GM23338 (cell line): ENCODE measurements around the gene MBNL3. TPM values are rescaled to one million over a fixed set of nuclear protein-coding genes. Genes with fewer than 3 reads are reported as not detected.

Experiments used
- ATAC-seq: fragments of 200-7000 bp; cut with Tn5 transposase; 3 replicates; pipeline ENCODE4 v1.9.1; 2020
- DNase-seq: peaks from one replicate; pipeline ENCODE4 v3.0.0-alpha.2; 2015; ENCODE audit warnings: low spot score
- H2AFZ ChIP-seq: fragments of 200-600 bp; sonication (generic); 2 replicates; pipeline ENCODE4 v1.8.0; 2016; ENCODE audit warnings: antibody characterized with exemption, mild to moderate bottlenecking, moderate library complexity
- H3F3A ChIP-seq: fragments of 200-600 bp; sonication (generic); replicated peaks from 2 replicates; pipeline ENCODE4 v1.8.0; 2017; ENCODE audit warnings: antibody characterized with exemption, mixed run types, low read depth
- H3K27ac ChIP-seq: fragments of 200-600 bp; sonication (generic); 2 replicates; pipeline ENCODE4 v1.6.1; 2016; ENCODE audit warnings: low read depth
- H3K27me3 ChIP-seq: fragments of 200-600 bp; sonication (generic); 2 replicates; pipeline ENCODE4 v1.8.0; 2016; ENCODE audit warnings: mild to moderate bottlenecking, mixed run types, moderate library complexity; ENCODE audit not compliant: insufficient read depth
- H3K36me3 ChIP-seq: fragments of 200-600 bp; sonication (generic); 2 replicates; pipeline ENCODE4 v1.8.0; 2016; ENCODE audit warnings: mild to moderate bottlenecking; ENCODE audit not compliant: insufficient read depth
- H3K4me1 ChIP-seq: fragments of 200-600 bp; sonication (generic); 2 replicates; pipeline ENCODE4 v1.8.0; 2016; ENCODE audit warnings: mild to moderate bottlenecking, moderate library complexity; ENCODE audit not compliant: insufficient read depth
- H3K4me2 ChIP-seq: fragments of 200-600 bp; sonication (generic); 2 replicates; pipeline ENCODE4 v1.7.1; 2017; ENCODE audit warnings: mixed run types
- H3K4me3 ChIP-seq: fragments of 200-600 bp; sonication (generic); 2 replicates; pipeline ENCODE4 v1.6.1; 2016; ENCODE audit warnings: mixed run types
- H3K79me2 ChIP-seq: fragments of 200-600 bp; sonication (generic); replicated peaks from 2 replicates; pipeline ENCODE4 v1.8.0; 2017; ENCODE audit warnings: mild to moderate bottlenecking; ENCODE audit not compliant: insufficient read depth
- H3K9me2 ChIP-seq: fragments of 200-600 bp; sonication (generic); 2 replicates; pipeline ENCODE4 v1.8.0; 2017; ENCODE audit not compliant: insufficient read depth
- H4K20me1 ChIP-seq: fragments of 200-600 bp; sonication (generic); replicated peaks from 2 replicates; pipeline ENCODE4 v1.8.0; 2017; ENCODE audit warnings: mild to moderate bottlenecking; ENCODE audit not compliant: insufficient read depth
- H3K27ac Mint-ChIP-seq: 2 replicates; pipeline ENCODE4 v1.8.0; 2020; ENCODE audit warnings: inconsistent platforms, mild to moderate bottlenecking, moderate library complexity, mixed read lengths
- H3K27me3 Mint-ChIP-seq: 3 replicates; pipeline ENCODE4 v1.8.0; 2022; ENCODE audit warnings: low read depth, mild to moderate bottlenecking, moderate library complexity, mixed read lengths, inconsistent platforms; ENCODE audit not compliant: insufficient read depth, poor library complexity
- H3K36me3 Mint-ChIP-seq: 3 replicates; pipeline ENCODE4 v1.8.0; 2021; ENCODE audit warnings: low read depth, mild to moderate bottlenecking, inconsistent platforms, moderate library complexity, mixed read lengths
- H3K4me1 Mint-ChIP-seq: 3 replicates; pipeline ENCODE4 v1.8.0; 2020; ENCODE audit warnings: mild to moderate bottlenecking, inconsistent platforms, mixed read lengths
- H3K4me3 Mint-ChIP-seq: 3 replicates; pipeline ENCODE4 v1.8.0; 2021; ENCODE audit warnings: moderate library complexity, mild to moderate bottlenecking, inconsistent platforms, mixed read lengths
- H3K9me3 Mint-ChIP-seq: 3 replicates; pipeline ENCODE4 v1.8.0; 2020; ENCODE audit warnings: moderate library complexity, mild to moderate bottlenecking, inconsistent platforms, mixed read lengths
- CREB1 ChIP-seq: fragments of 250-450 bp; sonication (Bioruptor Pico); IDR thresholded peaks from 2 replicates; pipeline ENCODE4 v1.5.0; 2020; ENCODE audit warnings: low read depth, mild to moderate bottlenecking, moderate library complexity
- EZH2 ChIP-seq: fragments of 200-600 bp; sonication (generic); IDR thresholded peaks from one replicate; pipeline ENCODE4 v1.8.0; 2017; ENCODE audit warnings: antibody characterized with exemption, mild to moderate bottlenecking, low read depth; ENCODE audit not compliant: unreplicated experiment
- EZH2phosphoT487 ChIP-seq: fragments of 200-600 bp; sonication (generic); IDR thresholded peaks from one replicate; pipeline ENCODE4 v1.8.1; 2018; ENCODE audit warnings: antibody characterized with exemption; ENCODE audit not compliant: unreplicated experiment
- JUNB ChIP-seq: IDR thresholded peaks from one replicate; pipeline ENCODE4 v1.6.1; 2016; ENCODE audit warnings: antibody characterized with exemption; ENCODE audit not compliant: unreplicated experiment
- NANOG ChIP-seq: IDR thresholded peaks from 2 replicates; pipeline ENCODE4 v1.6.1; 2016; ENCODE audit warnings: antibody characterized with exemption, borderline replicate concordance
- POLR2AphosphoS5 ChIP-seq: IDR thresholded peaks from 2 replicates; pipeline ENCODE4 v1.6.1; 2016; ENCODE audit warnings: antibody characterized with exemption, low read depth
- STAT1 ChIP-seq: IDR thresholded peaks from one replicate; pipeline ENCODE4 v1.6.1; 2016; ENCODE audit warnings: antibody characterized with exemption; ENCODE audit not compliant: unreplicated experiment
- ZNF114 ChIP-seq: fragments of 250-450 bp; sonication (Bioruptor Pico); IDR thresholded peaks from 2 replicates; pipeline ENCODE4 v1.5.0; 2020; ENCODE audit warnings: mild to moderate bottlenecking, moderate library complexity
- ZNF331 ChIP-seq: fragments of 250-450 bp; sonication (Bioruptor Pico); IDR thresholded peaks from 2 replicates; pipeline ENCODE4 v1.5.0; 2020; ENCODE audit warnings: low read depth, mild to moderate bottlenecking, moderate library complexity
- polyA plus RNA-seq: library from polyadenylated mRNA; unstranded; fragments of >200 nt; fragmentation: Nextera tagmentation; extraction: Ambion mirVana; gene quantifications from 2 replicates; pipeline ENCODE4 v1.2.1, GENCODE V29; 2016
- total RNA-seq: library from RNA; depleted of rRNA; stranded (reverse); fragments of >200 nt; shearing (Covaris generic); gene quantifications from 2 replicates; pipeline ENCODE4 v1.2.3, GENCODE V29; 2014
- TF ChIP-seq, protein P1 (sequence below): IDR thresholded peaks from one replicate; pipeline ENCODE4 v1.6.1; 2018; ENCODE audit warnings: antibody characterized with exemption; ENCODE audit not compliant: unreplicated experiment
- TF ChIP-seq, protein P2 (sequence below): fragments of 250-450 bp; sonication (Bioruptor Pico); IDR thresholded peaks from 2 replicates; pipeline ENCODE4 v1.5.0; 2020; ENCODE audit warnings: mild to moderate bottlenecking, moderate library complexity
- TF ChIP-seq, protein P3 (sequence below), 2 experiments: fragments of 200-600 bp in 1 of 2; sonication (generic) in 1 of 2; conservative IDR thresholded peaks; 2 replicates each; pipeline versions ENCODE4 v1.5.1 to v1.6.1; 2016 to 2017; ENCODE audit warnings: antibody characterized with exemption in 2 of 2, low read depth in 2 of 2, mild to moderate bottlenecking in 2 of 2, moderate library complexity in 1 of 2
- TF ChIP-seq, protein P4 (sequence below): IDR thresholded peaks from 2 replicates; pipeline ENCODE4 v1.6.1; 2016; ENCODE audit warnings: antibody characterized with exemption

Gene MBNL3
- total and polyA plus RNA-seq, 2 experiments from 2014 or later, result 2.3 to 2.4 TPM

DNA sequence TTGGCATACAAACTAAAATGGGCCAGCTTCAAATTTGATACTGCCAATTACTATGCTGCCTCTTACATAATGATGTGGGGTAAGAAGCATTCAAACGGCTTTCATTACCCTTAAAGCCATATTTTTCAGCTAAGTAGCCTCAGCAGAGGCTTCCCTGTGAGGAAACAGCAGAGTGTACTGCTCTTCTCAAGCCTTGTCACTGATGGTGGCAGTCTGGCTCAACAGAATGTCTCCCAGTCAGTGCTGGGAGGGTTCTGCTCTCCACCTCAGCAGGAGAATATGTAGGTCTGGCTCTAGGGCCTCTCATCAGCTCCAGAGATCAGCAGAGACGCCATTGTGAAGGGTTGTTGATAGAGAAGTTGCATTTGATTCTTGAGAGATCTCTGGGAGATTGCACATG is 44.6 kb upstream of the MBNL3 start:
- H3K4me1 ChIP-seq, result no peaks in the 10 kb centered on the region
- H3K4me3 Mint-ChIP-seq, result no peak overlapping the region
- TF ChIP-seq, protein P1, sequence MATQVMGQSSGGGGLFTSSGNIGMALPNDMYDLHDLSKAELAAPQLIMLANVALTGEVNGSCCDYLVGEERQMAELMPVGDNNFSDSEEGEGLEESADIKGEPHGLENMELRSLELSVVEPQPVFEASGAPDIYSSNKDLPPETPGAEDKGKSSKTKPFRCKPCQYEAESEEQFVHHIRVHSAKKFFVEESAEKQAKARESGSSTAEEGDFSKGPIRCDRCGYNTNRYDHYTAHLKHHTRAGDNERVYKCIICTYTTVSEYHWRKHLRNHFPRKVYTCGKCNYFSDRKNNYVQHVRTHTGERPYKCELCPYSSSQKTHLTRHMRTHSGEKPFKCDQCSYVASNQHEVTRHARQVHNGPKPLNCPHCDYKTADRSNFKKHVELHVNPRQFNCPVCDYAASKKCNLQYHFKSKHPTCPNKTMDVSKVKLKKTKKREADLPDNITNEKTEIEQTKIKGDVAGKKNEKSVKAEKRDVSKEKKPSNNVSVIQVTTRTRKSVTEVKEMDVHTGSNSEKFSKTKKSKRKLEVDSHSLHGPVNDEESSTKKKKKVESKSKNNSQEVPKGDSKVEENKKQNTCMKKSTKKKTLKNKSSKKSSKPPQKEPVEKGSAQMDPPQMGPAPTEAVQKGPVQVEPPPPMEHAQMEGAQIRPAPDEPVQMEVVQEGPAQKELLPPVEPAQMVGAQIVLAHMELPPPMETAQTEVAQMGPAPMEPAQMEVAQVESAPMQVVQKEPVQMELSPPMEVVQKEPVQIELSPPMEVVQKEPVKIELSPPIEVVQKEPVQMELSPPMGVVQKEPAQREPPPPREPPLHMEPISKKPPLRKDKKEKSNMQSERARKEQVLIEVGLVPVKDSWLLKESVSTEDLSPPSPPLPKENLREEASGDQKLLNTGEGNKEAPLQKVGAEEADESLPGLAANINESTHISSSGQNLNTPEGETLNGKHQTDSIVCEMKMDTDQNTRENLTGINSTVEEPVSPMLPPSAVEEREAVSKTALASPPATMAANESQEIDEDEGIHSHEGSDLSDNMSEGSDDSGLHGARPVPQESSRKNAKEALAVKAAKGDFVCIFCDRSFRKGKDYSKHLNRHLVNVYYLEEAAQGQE, result no peak
- TF ChIP-seq, protein P2, sequence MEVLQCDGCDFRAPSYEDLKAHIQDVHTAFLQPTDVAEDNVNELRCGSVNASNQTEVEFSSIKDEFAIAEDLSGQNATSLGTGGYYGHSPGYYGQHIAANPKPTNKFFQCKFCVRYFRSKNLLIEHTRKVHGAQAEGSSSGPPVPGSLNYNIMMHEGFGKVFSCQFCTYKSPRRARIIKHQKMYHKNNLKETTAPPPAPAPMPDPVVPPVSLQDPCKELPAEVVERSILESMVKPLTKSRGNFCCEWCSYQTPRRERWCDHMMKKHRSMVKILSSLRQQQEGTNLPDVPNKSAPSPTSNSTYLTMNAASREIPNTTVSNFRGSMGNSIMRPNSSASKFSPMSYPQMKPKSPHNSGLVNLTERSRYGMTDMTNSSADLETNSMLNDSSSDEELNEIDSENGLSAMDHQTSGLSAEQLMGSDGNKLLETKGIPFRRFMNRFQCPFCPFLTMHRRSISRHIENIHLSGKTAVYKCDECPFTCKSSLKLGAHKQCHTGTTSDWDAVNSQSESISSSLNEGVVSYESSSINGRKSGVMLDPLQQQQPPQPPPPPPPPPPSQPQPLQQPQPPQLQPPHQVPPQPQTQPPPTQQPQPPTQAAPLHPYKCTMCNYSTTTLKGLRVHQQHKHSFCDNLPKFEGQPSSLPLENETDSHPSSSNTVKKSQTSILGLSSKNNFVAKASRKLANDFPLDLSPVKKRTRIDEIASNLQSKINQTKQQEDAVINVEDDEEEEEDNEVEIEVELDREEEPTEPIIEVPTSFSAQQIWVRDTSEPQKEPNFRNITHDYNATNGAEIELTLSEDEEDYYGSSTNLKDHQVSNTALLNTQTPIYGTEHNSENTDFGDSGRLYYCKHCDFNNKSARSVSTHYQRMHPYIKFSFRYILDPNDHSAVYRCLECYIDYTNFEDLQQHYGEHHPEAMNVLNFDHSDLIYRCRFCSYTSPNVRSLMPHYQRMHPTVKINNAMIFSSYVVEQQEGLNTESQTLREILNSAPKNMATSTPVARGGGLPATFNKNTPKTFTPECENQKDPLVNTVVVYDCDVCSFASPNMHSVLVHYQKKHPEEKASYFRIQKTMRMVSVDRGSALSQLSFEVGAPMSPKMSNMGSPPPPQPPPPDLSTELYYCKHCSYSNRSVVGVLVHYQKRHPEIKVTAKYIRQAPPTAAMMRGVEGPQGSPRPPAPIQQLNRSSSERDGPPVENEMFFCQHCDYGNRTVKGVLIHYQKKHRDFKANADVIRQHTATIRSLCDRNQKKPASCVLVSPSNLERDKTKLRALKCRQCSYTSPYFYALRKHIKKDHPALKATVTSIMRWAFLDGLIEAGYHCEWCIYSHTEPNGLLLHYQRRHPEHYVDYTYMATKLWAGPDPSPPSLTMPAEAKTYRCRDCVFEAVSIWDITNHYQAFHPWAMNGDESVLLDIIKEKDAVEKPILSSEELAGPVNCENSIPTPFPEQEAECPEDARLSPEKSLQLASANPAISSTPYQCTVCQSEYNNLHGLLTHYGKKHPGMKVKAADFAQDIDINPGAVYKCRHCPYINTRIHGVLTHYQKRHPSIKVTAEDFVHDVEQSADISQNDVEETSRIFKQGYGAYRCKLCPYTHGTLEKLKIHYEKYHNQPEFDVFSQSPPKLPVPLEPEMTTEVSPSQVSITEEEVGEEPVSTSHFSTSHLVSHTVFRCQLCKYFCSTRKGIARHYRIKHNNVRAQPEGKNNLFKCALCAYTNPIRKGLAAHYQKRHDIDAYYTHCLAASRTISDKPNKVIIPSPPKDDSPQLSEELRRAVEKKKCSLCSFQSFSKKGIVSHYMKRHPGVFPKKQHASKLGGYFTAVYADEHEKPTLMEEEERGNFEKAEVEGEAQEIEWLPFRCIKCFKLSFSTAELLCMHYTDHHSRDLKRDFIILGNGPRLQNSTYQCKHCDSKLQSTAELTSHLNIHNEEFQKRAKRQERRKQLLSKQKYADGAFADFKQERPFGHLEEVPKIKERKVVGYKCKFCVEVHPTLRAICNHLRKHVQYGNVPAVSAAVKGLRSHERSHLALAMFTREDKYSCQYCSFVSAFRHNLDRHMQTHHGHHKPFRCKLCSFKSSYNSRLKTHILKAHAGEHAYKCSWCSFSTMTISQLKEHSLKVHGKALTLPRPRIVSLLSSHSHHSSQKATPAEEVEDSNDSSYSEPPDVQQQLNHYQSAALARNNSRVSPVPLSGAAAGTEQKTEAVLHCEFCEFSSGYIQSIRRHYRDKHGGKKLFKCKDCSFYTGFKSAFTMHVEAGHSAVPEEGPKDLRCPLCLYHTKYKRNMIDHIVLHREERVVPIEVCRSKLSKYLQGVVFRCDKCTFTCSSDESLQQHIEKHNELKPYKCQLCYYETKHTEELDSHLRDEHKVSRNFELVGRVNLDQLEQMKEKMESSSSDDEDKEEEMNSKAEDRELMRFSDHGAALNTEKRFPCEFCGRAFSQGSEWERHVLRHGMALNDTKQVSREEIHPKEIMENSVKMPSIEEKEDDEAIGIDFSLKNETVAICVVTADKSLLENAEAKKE, result no peak
- TF ChIP-seq EZH2phosphoT487 (no peak), NANOG (no peak), JUNB (no peak), ZNF331 (no peak), EZH2 (no peak), POLR2AphosphoS5 (no peak), CREB1 (CRISPR knock-in tag) (no peak), STAT1 (no peak), ZNF114 (CRISPR knock-in tag) (no peak)
- TF ChIP-seq, protein P3, sequence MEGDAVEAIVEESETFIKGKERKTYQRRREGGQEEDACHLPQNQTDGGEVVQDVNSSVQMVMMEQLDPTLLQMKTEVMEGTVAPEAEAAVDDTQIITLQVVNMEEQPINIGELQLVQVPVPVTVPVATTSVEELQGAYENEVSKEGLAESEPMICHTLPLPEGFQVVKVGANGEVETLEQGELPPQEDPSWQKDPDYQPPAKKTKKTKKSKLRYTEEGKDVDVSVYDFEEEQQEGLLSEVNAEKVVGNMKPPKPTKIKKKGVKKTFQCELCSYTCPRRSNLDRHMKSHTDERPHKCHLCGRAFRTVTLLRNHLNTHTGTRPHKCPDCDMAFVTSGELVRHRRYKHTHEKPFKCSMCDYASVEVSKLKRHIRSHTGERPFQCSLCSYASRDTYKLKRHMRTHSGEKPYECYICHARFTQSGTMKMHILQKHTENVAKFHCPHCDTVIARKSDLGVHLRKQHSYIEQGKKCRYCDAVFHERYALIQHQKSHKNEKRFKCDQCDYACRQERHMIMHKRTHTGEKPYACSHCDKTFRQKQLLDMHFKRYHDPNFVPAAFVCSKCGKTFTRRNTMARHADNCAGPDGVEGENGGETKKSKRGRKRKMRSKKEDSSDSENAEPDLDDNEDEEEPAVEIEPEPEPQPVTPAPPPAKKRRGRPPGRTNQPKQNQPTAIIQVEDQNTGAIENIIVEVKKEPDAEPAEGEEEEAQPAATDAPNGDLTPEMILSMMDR (conservative IDR thresholded peaks at IDR 0.05; ENCODE audit: low read depth in 2 of 2), result no peak
- TF ChIP-seq, protein P4, sequence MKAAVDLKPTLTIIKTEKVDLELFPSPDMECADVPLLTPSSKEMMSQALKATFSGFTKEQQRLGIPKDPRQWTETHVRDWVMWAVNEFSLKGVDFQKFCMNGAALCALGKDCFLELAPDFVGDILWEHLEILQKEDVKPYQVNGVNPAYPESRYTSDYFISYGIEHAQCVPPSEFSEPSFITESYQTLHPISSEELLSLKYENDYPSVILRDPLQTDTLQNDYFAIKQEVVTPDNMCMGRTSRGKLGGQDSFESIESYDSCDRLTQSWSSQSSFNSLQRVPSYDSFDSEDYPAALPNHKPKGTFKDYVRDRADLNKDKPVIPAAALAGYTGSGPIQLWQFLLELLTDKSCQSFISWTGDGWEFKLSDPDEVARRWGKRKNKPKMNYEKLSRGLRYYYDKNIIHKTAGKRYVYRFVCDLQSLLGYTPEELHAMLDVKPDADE, result no peak
- H3K36me3 Mint-ChIP-seq, result no peaks in the 10 kb centered on the region
- H3K27ac ChIP-seq, result no peak overlapping the region
- H3K9me2 ChIP-seq, result no peaks in the 10 kb centered on the region
- no peak overlapping the region for H3K4me3 ChIP-seq
- no peaks in the 10 kb centered on the region for H3K36me3 ChIP-seq
- no peaks in the 10 kb centered on the region for H3K27me3 Mint-ChIP-seq
- no peaks in the 10 kb centered on the region for H3K4me1 Mint-ChIP-seq
- H3K27ac Mint-ChIP-seq, result no peak overlapping the region
- H4K20me1 ChIP-seq, result no peaks in the 10 kb centered on the region
- no peaks in the 10 kb centered on the region for H3K27me3 ChIP-seq
- no peaks in the 10 kb centered on the region for H3K79me2 ChIP-seq
- H3K4me2 ChIP-seq, result no peak overlapping the region
- DNase-seq (no peak), ATAC-seq (no peak)
- no peaks in the 10 kb centered on the region for H3K9me3 Mint-ChIP-seq
- no peak overlapping the region for H2AFZ ChIP-seq
- H3F3A ChIP-seq, result no peaks in the 10 kb centered on the region
